SK-N-SH (cell line): ENCODE results near the gene NR1H2. TPM values are rescaled to one million over a fixed set of nuclear protein-coding genes. Genes with fewer than 3 reads are reported as not detected.

Experiments
- CTCF ChIA-PET: fragments of 300-600, 350-600 bp; formaldehyde crosslinking; extraction: SDS; loops from one replicate; lab custom pipeline; 2021; lab: Yijun Ruan, JAX
- POLR2A ChIA-PET: fragments of 350-600 bp; sonication (Branson Sonifier 250); formaldehyde crosslinking; extraction: SDS; loops from one replicate; lab custom pipeline; 2020; ENCODE audit warnings: antibody characterized with exemption, inconsistent platforms; lab: Yijun Ruan, JAX
- DNase-seq: peaks from one replicate; pipeline ENCODE4 v3.0.0; 2012
- H2AFZ ChIP-seq: fragments of 200-600 bp; sonication (generic); 2 replicates; pipeline ENCODE4 v1.8.1; 2016; ENCODE audit warnings: antibody characterized with exemption, mild to moderate bottlenecking, low read depth
- H3F3A ChIP-seq: fragments of 200-600 bp; sonication (generic); replicated peaks from 2 replicates; pipeline ENCODE3; 2016; ENCODE audit warnings: antibody characterized with exemption, mild to moderate bottlenecking; ENCODE audit not compliant: insufficient read depth
- H3K27ac ChIP-seq, 2 experiments: fragments of 200-500 bp in 1 of 2; fragments of 200-600 bp in 1 of 2; sonication (Bioruptor generic) in 1 of 2; sonication (generic), shearing (Covaris generic) in 1 of 2; 2 replicates each; pipeline versions ENCODE4 v1.5.1 to v1.6.1; 2014 to 2016; ENCODE audit warnings: low read depth in 2 of 2, inconsistent platforms in 1 of 2, low read length in 1 of 2, mild to moderate bottlenecking in 1 of 2, mixed read lengths in 1 of 2
- H3K27me3 ChIP-seq: fragments of 200-600 bp; sonication (generic), shearing (Covaris generic); 2 replicates; pipeline ENCODE4 v1.6.1; 2016; ENCODE audit warnings: mixed run types; ENCODE audit not compliant: insufficient read depth
- H3K36me3 ChIP-seq, 2 experiments: fragments of 200-500 bp in 1 of 2; fragments of 200-600 bp in 1 of 2; sonication (Bioruptor generic) in 1 of 2; sonication (generic) in 1 of 2; replicated peaks in 1 of 2; 2 replicates each; pipeline versions ENCODE3 to v1.5.1; 2014 to 2016; ENCODE audit warnings: low read length in 1 of 2, mild to moderate bottlenecking in 1 of 2; ENCODE audit not compliant: insufficient read depth in 2 of 2, control insufficient read depth in 1 of 2
- H3K4me1 ChIP-seq, 2 experiments: fragments of 200-500 bp in 1 of 2; fragments of 200-600 bp in 1 of 2; sonication (Bioruptor generic) in 1 of 2; sonication (generic), shearing (Covaris generic) in 1 of 2; 2 replicates each; pipeline versions ENCODE4 v1.5.1 to v1.6.1; 2014 to 2016; ENCODE audit warnings: low read depth in 1 of 2, low read length in 1 of 2, mixed run types in 1 of 2; ENCODE audit not compliant: insufficient read depth in 2 of 2, control insufficient read depth in 1 of 2
- H3K4me2 ChIP-seq: fragments of 200-600 bp; sonication (generic), shearing (Covaris generic); 2 replicates; pipeline ENCODE4 v1.6.1; 2017; ENCODE audit warnings: mixed run types
- H3K4me3 ChIP-seq, 2 experiments: fragments of 200-500 bp in 1 of 2; fragments of 200-600 bp in 1 of 2; sonication (Bioruptor generic) in 1 of 2; sonication (generic), shearing (Covaris generic) in 1 of 2; 2 replicates each; pipeline versions ENCODE4 v1.5.1 to v1.8.1; 2014 to 2016; ENCODE audit warnings: low read depth in 2 of 2, inconsistent platforms in 1 of 2, low read length in 1 of 2, mild to moderate bottlenecking in 1 of 2, mixed read lengths in 1 of 2, moderate library complexity in 1 of 2
- H3K79me2 ChIP-seq: fragments of 200-600 bp; sonication (generic); 2 replicates; pipeline ENCODE4 v1.8.1; 2017; ENCODE audit warnings: mild to moderate bottlenecking; ENCODE audit not compliant: insufficient read depth
- H3K9ac ChIP-seq: fragments of 200-600 bp; sonication (generic); 2 replicates; pipeline ENCODE4 v1.6.1; 2017; ENCODE audit warnings: mixed run types
- H3K9me2 ChIP-seq: fragments of 200-600 bp; sonication (generic); 2 replicates; pipeline ENCODE4 v1.6.1; 2017; ENCODE audit warnings: mixed run types
- H3K9me3 ChIP-seq: fragments of 200-600 bp; sonication (generic); 2 replicates; pipeline ENCODE4 v1.6.1; 2017; ENCODE audit warnings: mixed run types, mild to moderate bottlenecking, moderate library complexity
- H4K20me1 ChIP-seq: fragments of 200-600 bp; sonication (generic); 2 replicates; pipeline ENCODE4 v1.6.1; 2017; ENCODE audit warnings: mild to moderate bottlenecking, mixed run types; ENCODE audit not compliant: insufficient read depth
- CHD2 ChIP-seq: fragments of 150-350 bp; IDR thresholded peaks from 2 replicates; pipeline ENCODE4 v1.6.1; 2018; ENCODE audit warnings: low read length; ENCODE audit not compliant: partially characterized antibody
- ELF1 ChIP-seq: IDR thresholded peaks from 2 replicates; pipeline ENCODE4 v1.4.0; 2012
- FOSL2 ChIP-seq: IDR thresholded peaks from 2 replicates; pipeline ENCODE4 v1.4.0; 2012; ENCODE audit warnings: low read depth, mild to moderate bottlenecking, moderate library complexity, borderline replicate concordance
- FOXJ3 ChIP-seq: sonication (generic); formaldehyde crosslinking; IDR thresholded peaks from 2 replicates; pipeline ENCODE4 v1.5.1; 2020; ENCODE audit warnings: mild to moderate bottlenecking, missing genetic modification reagents
- GABPA ChIP-seq: IDR thresholded peaks from 2 replicates; pipeline ENCODE4 v1.4.0; 2012; ENCODE audit warnings: low read depth, mild to moderate bottlenecking
- MAX ChIP-seq: IDR thresholded peaks from 2 replicates; pipeline ENCODE4 v1.4.0; 2012; ENCODE audit warnings: low read depth
- MEF2A ChIP-seq: IDR thresholded peaks from 2 replicates; pipeline ENCODE4 v1.4.0; 2012; ENCODE audit warnings: low read depth, borderline replicate concordance
- RCOR1 ChIP-seq: fragments of 150-350 bp; IDR thresholded peaks from 2 replicates; pipeline ENCODE4 v1.6.1; 2017; ENCODE audit warnings: antibody characterized with exemption, low read length
- RXRA ChIP-seq: IDR thresholded peaks from 2 replicates; pipeline ENCODE4 v1.4.0; 2012; ENCODE audit warnings: low read depth, mild to moderate bottlenecking, borderline replicate concordance
- SMC3 ChIP-seq: IDR thresholded peaks from 2 replicates; pipeline ENCODE4 v1.6.1; 2012; ENCODE audit warnings: low read depth, low read length, improper control_type of control experiment
- TAF1 ChIP-seq: IDR thresholded peaks from 2 replicates; pipeline ENCODE4 v1.6.1; 2012; ENCODE audit warnings: low read depth, mild to moderate bottlenecking, low read length, moderate library complexity, borderline replicate concordance
- TCF12 ChIP-seq: IDR thresholded peaks from 2 replicates; pipeline ENCODE4 v1.4.0; 2012
- USF1 ChIP-seq: IDR thresholded peaks from 2 replicates; pipeline ENCODE4 v1.4.0; 2012; ENCODE audit warnings: low read depth, borderline replicate concordance
- YY1 ChIP-seq: IDR thresholded peaks from 2 replicates; pipeline ENCODE4 v1.4.0; 2012; ENCODE audit warnings: low read depth, mild to moderate bottlenecking
- ZBTB33 ChIP-seq: IDR thresholded peaks from 2 replicates; pipeline ENCODE4 v1.4.0; 2012; ENCODE audit warnings: low read depth, borderline replicate concordance
- WGBS: methylation state at CpG from one replicate; pipeline ENCODE4 v1.1.6; 2017; ENCODE audit warnings: low lambda C conversion rate; 5-methylcytosine and 5-hydroxymethylcytosine counted together
- polyA plus RNA-seq, 3 experiments: library from polyadenylated mRNA; depleted of rRNA; stranded (reverse); fragments of >200 nt; gene quantifications; 2 replicates each; pipeline ENCODE4 v1.2.3, GENCODE V29; 2012
- TF ChIP-seq, protein P1 (sequence below): IDR thresholded peaks from 2 replicates; pipeline ENCODE4 v1.6.1; 2012; ENCODE audit warnings: mild to moderate bottlenecking, low read depth, low read length, moderate library complexity
- TF ChIP-seq, protein P2 (sequence below): fragments of 150-350 bp; IDR thresholded peaks from 2 replicates; pipeline ENCODE4 v1.6.1; 2017; ENCODE audit warnings: antibody characterized with exemption, low read length, low read depth, borderline replicate concordance

NR1H2 gene
- polyA plus RNA-seq, 1 of the 3 experiments (the other 2 are of a cell fraction): 108 TPM

GRCh38 chr19:50378169-50378862, 2.1 kb downstream of the NR1H2 start:
- Histone ChIP-seq H3K4me3 (no peak overlapping the region), H4K20me1 (peaks cover 17% of the 10 kb centered on the region), H3K4me2 (no peak overlapping the region), H3K36me3 (peaks cover 17 to 60% of the 10 kb centered on the region in 2 experiments), H2AFZ (no peak overlapping the region), H3K27ac (no peak overlapping the region), H3K79me2 (peaks cover 6% of the 10 kb centered on the region), H3F3A (peaks cover 24% of the 10 kb centered on the region)
- no peak for DNase-seq
- no peak for TF ChIP-seq FOSL2
- TF ChIP-seq SMC3: no peak
- no peak for TF ChIP-seq ZBTB33
- no peak for TF ChIP-seq CHD2
- no peak for TF ChIP-seq MEF2A
- no peak for TF ChIP-seq RXRA
- no peak for TF ChIP-seq GABPA
- no peak for TF ChIP-seq FOXJ3 (CRISPR knock-in tag)
- no peak for TF ChIP-seq RCOR1
- TF ChIP-seq MAX: no peak
- no peak for TF ChIP-seq TAF1
- TF ChIP-seq, protein P1, sequence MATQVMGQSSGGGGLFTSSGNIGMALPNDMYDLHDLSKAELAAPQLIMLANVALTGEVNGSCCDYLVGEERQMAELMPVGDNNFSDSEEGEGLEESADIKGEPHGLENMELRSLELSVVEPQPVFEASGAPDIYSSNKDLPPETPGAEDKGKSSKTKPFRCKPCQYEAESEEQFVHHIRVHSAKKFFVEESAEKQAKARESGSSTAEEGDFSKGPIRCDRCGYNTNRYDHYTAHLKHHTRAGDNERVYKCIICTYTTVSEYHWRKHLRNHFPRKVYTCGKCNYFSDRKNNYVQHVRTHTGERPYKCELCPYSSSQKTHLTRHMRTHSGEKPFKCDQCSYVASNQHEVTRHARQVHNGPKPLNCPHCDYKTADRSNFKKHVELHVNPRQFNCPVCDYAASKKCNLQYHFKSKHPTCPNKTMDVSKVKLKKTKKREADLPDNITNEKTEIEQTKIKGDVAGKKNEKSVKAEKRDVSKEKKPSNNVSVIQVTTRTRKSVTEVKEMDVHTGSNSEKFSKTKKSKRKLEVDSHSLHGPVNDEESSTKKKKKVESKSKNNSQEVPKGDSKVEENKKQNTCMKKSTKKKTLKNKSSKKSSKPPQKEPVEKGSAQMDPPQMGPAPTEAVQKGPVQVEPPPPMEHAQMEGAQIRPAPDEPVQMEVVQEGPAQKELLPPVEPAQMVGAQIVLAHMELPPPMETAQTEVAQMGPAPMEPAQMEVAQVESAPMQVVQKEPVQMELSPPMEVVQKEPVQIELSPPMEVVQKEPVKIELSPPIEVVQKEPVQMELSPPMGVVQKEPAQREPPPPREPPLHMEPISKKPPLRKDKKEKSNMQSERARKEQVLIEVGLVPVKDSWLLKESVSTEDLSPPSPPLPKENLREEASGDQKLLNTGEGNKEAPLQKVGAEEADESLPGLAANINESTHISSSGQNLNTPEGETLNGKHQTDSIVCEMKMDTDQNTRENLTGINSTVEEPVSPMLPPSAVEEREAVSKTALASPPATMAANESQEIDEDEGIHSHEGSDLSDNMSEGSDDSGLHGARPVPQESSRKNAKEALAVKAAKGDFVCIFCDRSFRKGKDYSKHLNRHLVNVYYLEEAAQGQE: no peak
- TF ChIP-seq ELF1: no peak
- TF ChIP-seq YY1: no peak
- TF ChIP-seq USF1: no peak
- no peak for TF ChIP-seq TCF12
- TF ChIP-seq, protein P2, sequence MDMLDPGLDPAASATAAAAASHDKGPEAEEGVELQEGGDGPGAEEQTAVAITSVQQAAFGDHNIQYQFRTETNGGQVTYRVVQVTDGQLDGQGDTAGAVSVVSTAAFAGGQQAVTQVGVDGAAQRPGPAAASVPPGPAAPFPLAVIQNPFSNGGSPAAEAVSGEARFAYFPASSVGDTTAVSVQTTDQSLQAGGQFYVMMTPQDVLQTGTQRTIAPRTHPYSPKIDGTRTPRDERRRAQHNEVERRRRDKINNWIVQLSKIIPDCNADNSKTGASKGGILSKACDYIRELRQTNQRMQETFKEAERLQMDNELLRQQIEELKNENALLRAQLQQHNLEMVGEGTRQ: no peak
- TF ChIP-seq, all 33 proteins: peak for 0
- ChIA-PET POLR2A (no interaction called here), CTCF (interaction anchor here (1.1 to 1.5 kb wide), 3 partner anchors 9 to 83 kb away, joined by 3 to 5 read pairs (median 3); no protein-coding TSS in a partner anchor)
- H3K27me3 ChIP-seq: no peaks in the 10 kb centered on the region
- H3K4me1 ChIP-seq: peaks cover 0 to 2% of the 10 kb centered on the region in 2 experiments; a peak in 2 of 4 replicates
- no peaks in the 10 kb centered on the region for H3K9me2 ChIP-seq
- WGBS: 98% methylated on average over 26 of the region's 36 CpGs
- H3K9ac ChIP-seq: no peak overlapping the region
- H3K9me3 ChIP-seq: no peaks in the 10 kb centered on the region
